Activated gamma-delta T cell (primary cell): ENCODE results near the gene SLC7A14.

ENCODE experiments used
- DNase-seq: peaks from one replicate; lab custom pipeline; 2025; lab: John Stamatoyannopoulos, UW

Gene SLC7A14

DNA sequence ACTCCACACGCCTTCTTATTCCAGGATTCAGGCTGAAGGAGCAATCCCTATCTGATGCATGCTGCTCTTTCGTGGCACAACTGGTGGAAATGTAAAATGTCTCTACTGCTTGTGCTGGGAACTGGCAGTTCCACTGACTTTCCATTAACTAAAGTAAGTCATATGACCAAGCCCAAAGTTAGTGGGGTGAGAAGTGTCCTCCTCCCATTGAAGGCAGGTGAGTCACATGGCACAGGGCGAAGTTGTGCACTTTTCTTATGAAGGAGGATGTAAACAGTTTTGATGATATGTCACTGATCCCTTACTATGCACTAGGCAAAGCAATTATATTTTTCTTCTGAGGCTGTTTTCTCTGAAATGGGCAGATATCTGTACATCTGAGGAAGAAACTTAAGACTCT, 51.6 kb downstream of the SLC7A14 start:
- DNase-seq = no peak

DNA sequence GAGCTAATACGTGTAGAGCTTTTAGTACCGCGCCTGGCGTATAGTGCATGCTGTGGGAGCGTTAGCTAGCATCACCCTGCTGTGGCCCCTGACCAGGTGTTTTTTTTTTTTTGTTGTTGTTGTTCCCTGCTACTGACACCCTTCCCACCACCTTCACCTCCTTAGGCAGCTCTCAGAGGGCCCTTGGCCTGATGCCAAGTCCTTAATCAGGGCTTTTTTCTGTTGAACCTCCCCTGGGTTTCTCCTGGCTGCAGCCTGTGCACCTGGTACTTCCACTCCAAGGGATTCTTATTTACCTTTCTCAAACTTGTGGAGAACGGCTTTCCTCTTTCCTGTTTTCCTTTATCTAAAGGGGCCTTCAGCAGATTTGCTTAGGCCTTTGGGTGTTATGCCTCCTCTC, 53.3 kb downstream of the SLC7A14 start:
- DNase-seq = no peak

DNA sequence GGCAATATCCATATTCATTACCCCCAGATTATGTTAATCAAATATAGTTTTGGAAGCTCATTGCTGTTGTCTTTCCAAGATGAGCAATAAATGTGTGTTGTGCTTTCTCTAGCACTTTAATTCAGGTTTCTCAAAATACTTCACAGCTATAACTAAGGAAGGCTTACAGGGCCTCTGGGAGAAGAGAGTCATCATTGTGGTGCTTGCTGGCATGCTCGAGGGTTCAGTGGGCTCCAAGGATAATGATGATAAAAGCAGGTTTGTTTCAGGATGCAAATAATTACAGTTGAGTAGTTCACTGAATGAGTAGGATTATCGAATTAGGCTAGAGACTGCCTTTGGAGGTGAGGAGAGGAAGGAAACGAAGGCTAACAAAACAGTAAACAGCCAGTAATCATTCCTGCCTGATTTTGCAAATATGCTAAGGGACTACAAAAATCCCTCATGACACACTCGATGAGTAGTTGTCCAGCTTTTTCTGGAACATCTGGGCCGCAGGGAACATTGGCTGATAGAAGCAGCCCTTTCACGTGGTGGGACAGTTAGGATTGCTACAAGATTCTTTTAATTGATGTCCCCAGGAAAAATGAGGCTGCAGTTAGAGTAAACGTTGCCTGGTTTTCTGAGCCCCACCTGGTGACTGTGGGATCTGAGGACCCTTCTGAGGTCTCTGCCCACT, 54.1 kb downstream of the SLC7A14 start:
- DNase-seq = no peak

DNA sequence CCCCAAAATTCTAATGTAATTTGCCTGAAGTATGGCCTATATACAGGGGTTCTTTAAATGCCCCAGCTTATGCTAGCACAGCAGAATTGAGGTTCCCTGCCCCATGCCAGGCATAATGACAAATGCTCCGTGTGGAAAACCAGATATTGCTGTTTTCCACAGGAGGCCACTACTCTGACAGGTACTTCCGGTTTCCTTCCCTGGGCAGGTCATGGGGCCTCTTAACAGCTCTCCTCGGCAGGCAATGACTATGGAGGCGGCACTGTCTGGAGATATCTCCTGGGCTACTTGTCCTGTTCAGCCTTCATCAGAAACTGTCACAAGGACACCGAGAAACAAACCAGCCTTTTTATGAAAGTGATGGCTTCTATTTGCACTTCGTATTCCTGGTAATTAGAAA, 54.8 kb downstream of the SLC7A14 start:
- no peak for DNase-seq

DNA sequence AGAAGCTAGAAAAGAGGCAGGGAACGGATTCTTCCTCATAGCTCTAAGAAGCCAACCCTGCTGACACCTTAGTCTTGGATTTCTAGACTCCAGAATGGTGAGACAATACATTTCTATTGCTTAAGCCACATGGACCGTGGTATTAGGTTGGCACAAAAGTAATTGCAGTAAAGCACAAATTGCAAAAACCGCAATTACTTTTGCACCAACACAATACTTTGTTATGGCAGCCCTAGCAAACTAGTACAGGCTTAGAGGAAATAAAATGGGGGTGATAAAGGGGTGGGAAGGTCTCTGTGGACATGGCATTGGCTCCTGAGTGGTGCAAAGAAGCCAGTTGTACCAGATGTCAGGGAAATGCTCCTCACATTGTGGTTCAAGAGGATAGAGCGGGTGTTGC, 56.0 kb downstream of the SLC7A14 start:
- no peak for DNase-seq

DNA sequence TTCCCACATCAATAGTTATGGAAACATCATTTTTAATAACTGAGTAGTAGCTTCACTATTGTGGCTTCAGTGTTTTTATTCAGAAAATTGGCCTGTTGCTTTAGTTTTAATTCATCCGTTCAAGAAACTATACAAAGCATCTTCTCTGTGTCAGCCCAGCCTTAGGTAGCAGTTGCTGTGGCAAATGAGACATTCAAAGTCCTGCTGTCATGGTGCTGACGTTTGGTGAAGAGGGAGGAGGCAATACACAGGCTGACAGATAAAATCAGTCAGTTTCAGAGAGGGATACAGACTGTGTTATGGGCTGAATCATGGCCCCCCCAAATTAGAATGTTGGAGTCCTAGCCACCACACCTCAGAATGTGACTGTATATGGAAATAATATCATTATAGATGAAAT, 56.5 kb downstream of the SLC7A14 start:
- no peak for DNase-seq

DNA sequence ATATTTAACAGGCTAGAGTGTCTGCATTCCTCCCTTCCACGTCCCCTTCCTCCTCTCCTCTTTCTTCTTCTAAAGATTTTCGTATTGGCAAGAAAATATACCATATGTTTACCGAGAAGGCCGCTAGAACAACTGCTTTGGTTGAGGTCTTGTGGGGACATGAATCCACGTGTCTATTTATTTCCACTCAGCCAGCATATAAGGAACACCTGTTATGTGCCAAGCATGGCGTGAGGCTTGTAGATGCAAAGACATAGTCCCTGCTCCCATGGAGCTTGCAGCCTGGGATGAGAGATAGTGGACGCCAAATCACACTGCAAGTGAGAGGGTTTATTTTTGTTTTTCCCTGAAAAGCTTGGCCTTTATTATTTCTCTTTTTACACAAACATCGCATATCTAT, 57.1 kb downstream of the SLC7A14 start:
- no peak for DNase-seq

DNA sequence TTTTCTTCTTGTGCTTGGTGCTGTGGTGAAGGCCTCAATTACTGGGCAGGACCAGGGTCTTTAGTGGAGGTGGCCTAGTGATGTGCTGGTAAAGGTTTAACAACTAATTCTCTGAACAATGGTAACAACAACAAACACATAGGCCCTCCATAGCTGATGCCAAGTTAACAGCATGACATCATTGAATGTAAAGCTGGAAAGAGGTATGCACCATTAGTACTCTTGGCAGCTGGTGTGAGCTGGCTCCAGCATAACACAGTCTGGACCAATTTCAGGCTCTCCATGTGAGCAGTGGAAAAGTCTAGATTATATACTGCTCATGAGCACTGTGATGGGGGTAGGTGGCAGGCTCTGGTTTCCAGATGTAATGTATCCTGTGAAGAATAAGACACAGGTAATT, 61.8 kb downstream of the SLC7A14 start:
- DNase-seq = no peak

DNA sequence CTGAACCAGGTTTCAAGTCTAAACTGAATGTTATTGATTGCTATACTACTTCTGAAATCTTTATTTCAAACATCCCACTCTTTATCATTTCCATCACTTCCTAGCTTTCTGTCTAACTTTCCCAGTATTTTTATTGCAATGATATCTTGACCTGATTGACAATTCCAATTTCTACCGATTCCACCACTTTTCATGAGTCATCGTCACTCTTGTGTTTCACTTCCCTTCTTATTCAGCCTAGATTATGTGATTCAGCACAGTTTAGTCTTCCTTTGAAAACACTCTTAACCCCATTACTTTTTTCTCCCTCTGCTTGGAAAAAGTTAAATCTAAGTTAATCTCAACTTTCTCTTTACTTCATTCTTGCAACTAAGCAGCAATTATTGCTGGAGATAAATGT, 62.6 kb downstream of the SLC7A14 start:
- DNase-seq = no peak

DNA sequence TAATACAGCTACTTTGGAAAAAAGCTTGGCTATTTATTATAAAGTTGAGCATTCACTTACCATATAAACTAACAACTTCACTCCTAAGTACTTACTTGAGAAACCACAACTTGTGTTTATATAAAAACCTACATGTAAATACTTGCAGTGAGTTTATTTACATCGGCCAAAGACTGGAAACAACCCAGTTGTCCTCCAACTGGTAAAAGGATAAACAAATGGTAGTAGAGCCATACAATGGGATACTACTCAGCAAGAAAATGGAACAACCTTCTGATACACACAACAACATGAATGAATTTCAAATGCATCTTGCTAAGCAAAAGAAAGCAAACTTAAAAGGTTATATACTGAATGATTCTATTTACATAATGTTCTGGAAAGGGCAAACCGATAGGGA, 63.7 kb downstream of the SLC7A14 start:
- no peak for DNase-seq

DNA sequence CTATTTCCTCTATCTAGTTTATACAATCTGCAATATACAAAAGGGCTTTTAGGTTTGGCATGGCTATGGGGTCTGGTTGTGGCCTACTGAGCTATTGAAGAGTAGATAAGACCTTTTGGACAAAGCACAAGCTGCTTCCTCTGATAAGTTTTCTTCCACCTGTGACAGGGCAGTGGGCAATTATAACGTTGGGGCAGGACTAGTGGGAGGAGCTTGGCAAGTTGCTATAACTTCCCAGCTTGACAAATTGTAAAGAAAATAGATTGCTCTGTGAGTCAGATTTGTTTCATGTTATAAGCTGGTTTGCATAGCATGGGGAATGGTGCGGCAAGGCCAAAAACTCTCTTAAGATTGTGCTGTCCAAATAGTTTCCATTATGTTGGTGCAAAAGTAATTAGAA, 64.9 kb downstream of the SLC7A14 start:
- DNase-seq = no peak

DNA sequence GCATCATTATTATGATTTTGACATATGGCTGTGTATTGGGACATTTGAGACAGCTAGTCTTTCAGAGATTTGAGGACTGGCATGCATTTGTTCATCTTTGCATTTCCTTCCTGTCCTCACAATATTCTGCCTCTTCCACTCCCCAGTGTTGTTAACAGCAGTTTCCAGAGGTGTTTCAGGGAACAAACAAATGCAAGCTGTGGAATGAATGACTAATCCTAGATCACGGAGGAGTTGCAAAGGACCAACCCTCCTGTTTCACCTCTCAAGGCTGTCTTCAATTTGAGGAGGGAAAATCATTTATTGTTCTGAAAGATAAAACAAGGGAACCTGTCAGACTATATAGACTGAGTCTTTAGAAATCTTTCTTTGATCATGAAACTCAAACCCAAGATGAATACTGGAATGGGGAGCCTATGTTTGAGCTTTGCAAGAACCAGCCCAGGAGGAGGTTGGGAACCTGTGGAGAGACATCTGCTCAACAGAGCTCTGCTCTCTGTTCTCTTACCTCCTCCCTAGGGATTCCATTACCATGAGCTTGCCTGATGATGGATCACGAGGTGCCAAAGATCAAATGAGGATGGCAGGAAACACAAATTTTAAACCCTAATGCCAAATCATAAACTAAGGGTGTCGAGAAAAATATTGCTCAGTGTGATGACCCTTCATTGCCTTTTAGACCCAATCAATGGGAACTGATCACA, 68.5 kb downstream of the SLC7A14 start:
- no peak for DNase-seq

DNA sequence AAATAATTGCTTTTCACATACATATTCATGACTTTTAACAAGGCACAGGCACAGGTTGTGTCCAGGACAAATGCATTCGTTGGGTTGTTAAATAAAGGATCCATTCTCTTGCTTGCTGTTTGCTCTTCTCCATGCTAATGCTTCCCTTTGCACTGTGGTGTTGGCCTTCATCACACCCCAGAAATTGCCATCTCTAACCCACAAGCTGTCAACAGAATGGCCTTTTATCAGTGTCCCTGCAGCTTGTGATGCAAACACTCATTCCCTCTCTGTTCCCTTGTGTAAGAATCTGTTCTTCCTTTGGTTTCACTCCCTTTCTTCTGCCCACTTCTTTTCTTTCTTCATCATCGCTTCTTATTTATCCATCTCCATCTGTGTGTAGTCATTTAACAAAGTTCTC, 72.2 kb downstream of the SLC7A14 start:
- no peak for DNase-seq

DNA sequence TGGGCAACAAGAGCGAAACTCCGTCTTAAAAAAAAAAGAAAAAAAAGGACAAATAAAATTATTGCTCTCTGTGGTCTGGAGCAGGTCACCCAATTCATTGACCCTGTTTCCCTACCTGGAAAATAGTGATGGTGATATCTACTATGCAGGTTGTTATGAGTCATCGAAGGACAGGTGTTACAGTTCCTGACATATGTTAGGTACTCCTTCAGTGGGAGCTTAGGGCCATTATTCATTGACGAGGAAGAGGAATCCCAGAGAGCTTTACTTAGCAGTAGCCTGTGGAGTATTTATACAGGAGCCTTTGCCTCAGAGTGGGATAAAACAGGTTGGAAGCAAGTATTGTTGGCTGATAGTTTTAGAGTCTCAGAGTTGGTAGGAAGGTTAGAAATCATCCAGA, 74.5 kb downstream of the SLC7A14 start:
- no peak for DNase-seq

DNA sequence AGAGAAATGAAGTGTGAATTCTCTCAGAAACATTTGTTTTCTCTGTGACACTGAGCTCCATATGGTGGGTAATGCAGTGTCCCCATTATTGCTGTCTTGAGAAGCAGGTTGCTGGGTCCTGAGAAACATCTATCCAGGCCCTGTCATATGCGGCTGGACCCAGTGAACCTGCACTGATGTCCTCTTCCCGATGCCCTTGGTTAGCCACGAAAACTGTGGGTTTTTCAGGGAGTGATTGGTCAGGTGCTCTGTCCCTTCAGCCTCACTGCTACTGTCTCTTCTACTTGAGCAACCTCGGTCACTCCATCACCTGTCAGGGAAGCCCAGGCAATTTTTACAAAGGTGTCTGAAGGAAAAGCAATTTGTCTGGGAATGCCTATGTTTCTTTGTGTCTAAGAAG, 77.0 kb downstream of the SLC7A14 start:
- no peak for DNase-seq

DNA sequence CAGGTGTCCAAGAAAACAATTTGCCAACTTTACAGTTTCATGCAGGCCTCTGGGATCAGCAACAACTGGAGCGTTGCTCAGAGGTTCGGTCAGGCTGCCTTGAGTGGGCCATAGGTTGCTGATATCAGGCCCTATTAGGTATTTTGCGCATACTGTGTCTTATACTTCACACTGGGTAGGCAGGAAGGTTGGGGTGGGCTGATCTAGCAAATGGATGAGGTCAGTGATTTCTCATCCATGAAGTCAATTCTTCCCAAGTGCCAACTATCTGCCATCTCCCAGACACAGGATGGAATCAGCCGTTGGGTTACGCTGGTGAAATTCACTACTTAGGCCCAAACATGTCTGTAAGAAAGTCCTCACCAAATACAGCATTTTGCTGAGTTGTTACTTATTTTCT, 77.6 kb downstream of the SLC7A14 start:
- no peak for DNase-seq

DNA sequence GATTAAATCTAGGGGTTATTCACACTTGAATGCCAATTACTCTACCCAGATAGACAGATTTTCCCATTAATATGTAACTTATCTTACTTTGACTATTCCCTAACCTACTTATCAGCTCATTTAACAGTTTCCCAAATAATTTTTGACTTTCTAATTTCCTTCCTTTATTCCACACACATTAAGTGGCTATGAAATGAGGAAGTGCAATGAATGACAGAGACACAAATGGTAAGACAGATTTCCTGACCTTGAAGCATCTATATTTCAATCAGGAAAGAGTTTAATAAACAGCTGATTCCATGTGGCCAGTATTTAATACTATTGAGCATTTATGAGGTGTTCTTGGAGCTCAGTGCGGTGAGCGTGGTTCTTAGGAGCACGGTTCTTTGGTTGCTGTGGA, 78.8 kb downstream of the SLC7A14 start:
- no peak for DNase-seq

DNA sequence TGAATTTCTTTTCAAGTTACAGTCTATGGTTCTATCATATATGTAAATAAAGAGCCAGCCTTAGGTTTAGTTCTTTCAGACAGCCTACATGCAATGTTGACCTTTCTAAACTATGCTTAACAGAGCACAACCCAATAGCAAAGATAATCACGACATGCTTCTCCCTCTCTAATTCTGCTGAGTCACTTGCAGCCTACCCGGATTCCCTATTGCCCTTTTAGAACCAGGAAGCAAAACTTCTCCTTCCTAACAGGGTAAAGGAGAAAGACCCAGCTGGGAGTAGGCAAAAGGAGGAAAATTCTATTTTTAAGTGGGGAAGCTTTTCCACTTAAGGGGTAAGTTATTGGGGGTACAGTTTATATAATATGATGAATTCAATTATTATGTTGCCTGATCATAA, 79.3 kb downstream of the SLC7A14 start:
- no peak for DNase-seq

DNA sequence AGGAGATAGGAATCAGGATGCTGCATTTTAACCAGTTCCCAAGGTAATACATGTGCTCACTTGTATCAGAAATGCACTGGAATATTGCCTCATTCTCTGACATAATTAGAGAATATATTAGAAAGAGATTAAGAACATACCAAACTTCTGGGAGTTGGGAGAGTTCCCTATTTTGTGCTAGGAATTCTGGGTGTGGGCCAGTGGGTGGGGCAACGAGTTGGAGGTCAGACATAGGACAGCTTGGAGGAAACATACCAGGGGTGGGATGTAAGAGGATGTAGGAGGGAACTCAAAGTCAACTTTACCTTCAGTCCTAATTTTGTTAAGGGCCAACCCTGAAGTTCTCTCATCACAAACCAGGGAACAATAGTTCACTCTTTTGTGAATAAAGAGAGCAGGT, 83.6 kb downstream of the SLC7A14 start:
- DNase-seq = no peak

DNA sequence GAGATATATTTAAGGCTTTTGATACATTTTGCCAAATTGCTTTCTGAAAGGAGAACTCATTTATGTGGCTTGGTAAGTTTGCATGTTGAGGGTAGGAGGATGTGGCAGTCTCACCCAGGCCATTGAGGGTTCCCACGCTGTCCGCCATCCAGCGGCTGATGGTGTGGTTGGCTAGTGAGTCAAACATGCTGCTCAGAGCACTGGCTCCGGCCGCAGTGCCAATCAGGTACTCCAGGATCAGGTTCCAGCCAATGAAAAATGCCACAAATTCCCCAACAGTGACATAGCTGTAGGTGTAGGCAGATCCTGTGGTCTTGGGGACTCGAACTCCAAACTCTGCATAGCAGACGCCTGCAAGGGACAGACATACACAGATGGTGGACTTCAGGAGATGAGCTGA, 84.9 kb downstream of the SLC7A14 start:
- DNase-seq = no peak

DNA sequence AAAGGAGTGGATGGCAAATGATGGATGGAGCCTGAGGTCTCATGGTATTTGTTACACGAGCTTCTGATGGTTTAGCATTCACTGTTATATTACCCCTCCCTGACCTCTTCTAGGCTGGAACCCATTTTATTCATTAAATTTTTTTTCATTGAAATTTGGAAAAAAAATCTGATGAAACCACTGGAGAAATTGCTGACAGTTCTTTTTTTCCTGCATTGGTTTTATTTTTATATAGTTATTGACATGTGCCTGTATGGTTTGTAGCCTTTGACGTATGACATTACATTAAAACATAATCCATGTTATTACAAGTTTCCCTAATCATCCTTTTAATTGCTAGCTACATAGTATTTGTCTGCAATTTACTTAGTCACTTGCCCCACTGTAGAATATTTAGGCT, 85.4 kb downstream of the SLC7A14 start:
- no peak for DNase-seq

DNA sequence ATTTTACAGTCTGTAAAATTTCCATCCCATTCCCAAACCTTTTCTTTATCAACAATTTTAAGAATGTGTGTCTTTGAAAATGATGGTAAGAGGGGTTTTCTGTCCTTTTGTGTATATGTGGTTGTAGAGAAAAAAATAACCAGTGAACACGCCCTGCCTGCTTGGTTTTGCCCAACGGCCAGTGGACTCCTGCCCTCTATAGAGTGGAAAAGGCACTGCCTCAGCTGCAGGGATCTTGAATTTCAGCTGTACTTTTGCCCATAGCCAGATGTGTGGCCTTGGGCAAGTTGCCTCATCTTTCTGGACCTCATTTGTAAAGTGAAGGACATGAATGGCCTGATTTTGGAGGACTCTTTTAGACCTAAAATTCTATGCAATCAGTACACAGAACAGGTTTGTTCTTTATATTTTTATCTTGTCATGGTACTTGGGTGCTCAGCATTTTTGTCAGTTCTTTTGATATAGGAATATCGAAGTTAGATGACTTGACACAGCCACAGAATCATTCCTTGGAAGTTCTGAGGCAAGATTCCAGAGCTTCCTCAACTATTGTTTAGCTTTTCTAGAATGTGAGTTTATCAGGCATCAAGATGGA, 86.2 kb downstream of the SLC7A14 start:
- DNase-seq = no peak

DNA sequence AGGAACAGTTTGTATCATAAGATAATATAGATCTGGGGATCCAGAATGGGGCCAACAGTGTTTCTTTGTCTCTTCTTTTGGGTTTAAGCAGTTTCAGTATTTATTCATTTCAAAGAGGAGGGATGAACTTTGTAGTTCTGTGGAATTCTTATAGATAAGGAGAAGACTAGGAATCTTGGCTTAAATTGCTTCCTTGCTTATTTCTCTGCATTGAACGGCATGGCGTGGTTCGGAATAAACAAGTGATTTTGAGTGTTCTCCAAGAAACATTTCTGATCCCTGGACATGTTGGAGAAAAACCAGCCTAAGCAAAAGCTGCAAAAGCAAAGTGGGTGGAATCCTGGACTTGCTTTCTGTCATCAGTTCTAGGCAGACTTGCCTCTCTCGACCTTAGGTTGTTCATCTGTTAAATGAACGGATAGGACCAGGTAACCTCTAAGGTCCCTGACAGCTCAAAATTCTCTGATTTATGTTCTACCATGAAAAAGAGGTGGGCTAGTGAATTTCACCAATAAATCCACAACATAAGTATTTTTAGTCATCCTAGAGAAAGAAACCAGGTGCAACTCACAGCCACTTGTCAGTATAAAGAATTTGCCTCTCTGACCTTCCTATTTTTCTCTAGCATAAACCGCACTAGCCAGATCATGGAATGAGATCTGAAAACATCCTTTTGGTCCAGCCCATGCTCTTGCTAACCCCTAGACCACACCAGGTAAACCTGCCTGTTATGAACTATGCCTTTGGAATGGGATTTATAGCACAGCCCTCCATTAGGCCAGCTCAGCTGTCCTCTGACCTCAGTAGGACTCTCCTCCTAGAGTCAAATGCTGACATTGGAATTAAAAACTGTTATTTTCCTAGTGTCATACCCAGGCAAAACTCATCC, 88.4 kb downstream of the SLC7A14 start:
- DNase-seq = no peak
